ENCODE data around the gene SNN.

DNA sequence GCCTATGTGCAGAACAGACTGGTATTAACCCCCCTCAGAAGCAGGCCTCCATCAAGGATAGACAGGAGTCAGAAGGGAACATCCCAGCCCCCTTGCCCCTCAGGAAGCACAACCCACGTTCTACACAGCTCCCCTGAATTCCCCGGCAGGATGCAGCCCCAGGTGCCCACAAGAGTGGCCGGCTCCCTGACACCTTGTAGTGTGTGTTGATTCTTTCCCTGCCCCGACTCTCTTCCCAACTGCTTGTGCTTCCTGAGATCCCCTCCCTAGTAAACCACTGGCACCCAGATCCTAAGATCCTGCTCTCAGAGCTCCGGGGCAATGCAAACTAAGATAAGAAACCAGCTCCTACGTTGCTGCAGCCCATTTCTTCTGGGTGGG lies 46.7 kb upstream of the SNN start:
- no peak for TF ChIP-seq CTCF (IDR thresholded peaks at IDR 0.05)
- no peak for TF ChIP-seq POLR2A (IDR thresholded peaks at IDR 0.05)
- no peak for TF ChIP-seq POLR2AphosphoS5 (IDR thresholded peaks at IDR 0.05; ENCODE audit: insufficient read depth in 1 of 2, low read depth in 1 of 2)

All from vagina (tissue), 2 donors.